Epithelial cell of prostate (primary cell): ENCODE results near the gene PSG2.
"Not testable (repeated sequence)": the region's sequence is repeated elsewhere in the genome, so short reads cannot be mapped to it uniquely, and the experiment has no call there.

Experiments used
- DNase-seq: peaks from one replicate; pipeline ENCODE4 v3.0.0-alpha.2; 2011; ENCODE audit warnings: low read depth, low spot score
- H3K27ac ChIP-seq: fragments of 450-650 bp; 2 replicates; pipeline ENCODE4 v1.5.1; 2017; ENCODE audit warnings: mild to moderate bottlenecking

Gene PSG2

GRCh38 chr19:43082601-43083000, at the start of gene PSG2:
Gene PSG2 (minus strand): TSS chr19:43082701. CDS start chr19:43082569, 132 bp downstream.
- not testable (repeated sequence) for H3K27ac ChIP-seq

GRCh38 chr19:43131281-43131842, 48.9 kb upstream of the PSG2 start:
- not testable (repeated sequence) for H3K27ac ChIP-seq, DNase-seq

More at GRCh38 chr19:43082601-43083000, at the start of gene PSG2:
- not testable (repeated sequence) for DNase-seq

- peak overlapping the region; percentile 85 for H3K27ac ChIP-seq
- DNase-seq: peak; percentile 73
Observed at GRCh38 chr19:43129197-43129596, 46.7 kb upstream of the PSG2 start.

GRCh38 chr19:43127336-43127735, 44.8 kb upstream of the PSG2 start:
- peak; percentile 70 for DNase-seq

DNA sequence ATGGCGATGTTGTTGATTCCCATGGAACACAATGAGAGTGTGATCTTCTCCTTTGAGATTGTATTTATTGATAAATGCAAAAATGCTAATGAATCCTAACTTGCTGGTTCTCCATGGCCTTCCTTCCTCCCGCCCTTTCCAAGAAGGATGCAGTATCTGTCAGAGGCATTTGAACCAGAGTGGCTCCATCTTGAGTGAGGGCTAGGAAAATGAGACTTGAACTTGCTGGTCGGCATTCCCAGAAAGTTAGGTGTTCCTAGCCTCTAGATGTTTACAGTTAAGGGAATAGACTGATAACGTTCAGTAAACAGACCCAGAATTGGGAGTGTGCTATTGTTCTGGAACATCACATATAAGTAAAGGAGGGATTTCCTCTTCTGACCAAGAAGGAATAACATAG, 44.2 kb upstream of the PSG2 start:
- H3K27ac ChIP-seq: peak overlapping the region; percentile 85
- DNase-seq: no peak

More at GRCh38 chr19:43127336-43127735, 44.8 kb upstream of the PSG2 start:
- H3K27ac ChIP-seq: peak overlapping the region; percentile 85

DNA sequence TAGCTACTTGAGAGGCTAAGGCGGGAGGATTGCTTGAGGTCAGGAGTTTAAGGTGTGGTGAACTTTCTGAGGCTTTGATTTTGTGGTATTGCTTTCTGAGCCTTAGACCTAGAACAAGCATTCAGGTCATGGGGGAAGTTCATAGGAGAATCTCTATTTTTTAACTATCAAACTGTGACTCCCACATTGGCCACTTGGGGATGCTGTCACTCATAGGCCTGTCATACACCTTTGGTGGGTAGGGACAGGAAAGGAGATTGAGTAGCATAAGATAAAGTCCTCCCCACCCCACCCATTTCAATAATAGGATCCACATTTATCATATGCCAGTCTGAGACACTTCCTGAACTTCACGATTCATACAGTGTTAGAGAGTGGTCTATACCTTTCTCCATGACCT, 41.9 kb upstream of the PSG2 start:
- DNase-seq: no peak
- no peak overlapping the region for H3K27ac ChIP-seq

- peak overlapping the region; percentile 69 for H3K27ac ChIP-seq
- DNase-seq: peak; percentile 29
Observed at GRCh38 chr19:43120433-43121026, 38.0 kb upstream of the PSG2 start.

DNA sequence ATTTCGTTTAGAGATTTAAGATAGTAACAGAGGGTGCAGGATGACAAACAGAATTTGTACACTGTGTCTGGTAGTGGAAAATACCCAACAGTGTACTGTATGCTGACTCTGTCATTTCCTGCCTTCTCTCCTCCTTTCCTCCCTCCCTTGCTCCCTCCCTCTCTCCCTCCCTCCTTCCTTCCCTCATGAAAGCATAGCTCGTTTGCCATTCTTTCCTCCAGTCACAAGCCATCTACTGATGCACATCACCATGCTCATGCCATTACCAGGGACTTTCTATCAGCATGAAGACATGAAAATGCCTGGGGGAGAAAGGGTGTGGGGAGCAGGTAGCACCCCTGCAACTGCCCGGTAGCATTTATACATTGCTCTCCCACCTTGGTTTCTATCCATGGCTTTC, 37.0 kb upstream of the PSG2 start:
- not testable (repeated sequence) for DNase-seq
- peak overlapping the region; percentile 69 for H3K27ac ChIP-seq

DNA sequence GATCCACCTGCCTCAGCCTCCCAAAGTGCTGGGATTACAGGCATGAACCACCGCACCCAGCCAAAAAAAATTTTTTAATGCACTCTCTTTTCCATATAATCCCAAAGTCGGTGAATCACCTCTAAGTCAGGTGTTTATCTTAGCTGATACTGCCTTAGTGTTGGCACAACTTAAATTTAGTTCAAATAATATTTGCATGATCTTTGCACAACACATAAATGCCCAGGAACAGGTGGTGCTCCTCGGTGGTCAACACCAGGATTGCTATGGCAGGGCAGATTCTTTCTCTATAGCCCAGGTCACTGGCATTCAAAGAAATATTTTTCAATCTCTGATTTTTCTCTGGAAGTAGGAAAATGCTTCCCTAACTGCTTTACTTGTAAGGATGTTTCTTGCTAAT, 33.9 kb upstream of the PSG2 start:
- DNase-seq, H3K27ac ChIP-seq: not testable (repeated sequence)

GRCh38 chr19:43115548-43115947, 33.0 kb upstream of the PSG2 start:
- DNase-seq, H3K27ac ChIP-seq: not testable (repeated sequence)

DNA sequence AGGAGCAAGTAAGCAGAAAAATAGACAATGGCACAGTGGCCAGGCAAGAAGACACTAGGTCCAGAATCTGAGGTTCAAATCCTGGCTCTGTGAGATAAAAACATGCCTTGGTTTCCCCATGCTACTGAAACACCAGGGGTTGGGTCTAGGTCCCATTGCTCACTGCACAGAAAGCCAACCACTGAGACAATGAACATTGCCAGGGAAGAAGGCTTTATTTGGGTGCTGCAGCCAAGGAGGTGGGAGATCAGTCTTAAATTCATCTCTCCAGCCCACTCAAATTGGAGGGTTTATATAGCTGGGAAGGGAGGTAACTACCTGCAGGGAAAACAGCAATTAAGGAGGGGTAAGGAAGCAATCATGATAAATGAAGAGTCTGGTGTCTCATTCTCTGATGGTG, 32.6 kb upstream of the PSG2 start:
- not testable (repeated sequence) for DNase-seq

GRCh38 chr19:43114626-43115025, 32.1 kb upstream of the PSG2 start:
- DNase-seq, H3K27ac ChIP-seq: not testable (repeated sequence)

More for the DNA sequence above, 32.6 kb upstream of the PSG2 start:
- not testable (repeated sequence) for H3K27ac ChIP-seq

- not testable (repeated sequence) for H3K27ac ChIP-seq, DNase-seq
Observed at GRCh38 chr19:43107401-43107800, 24.9 kb upstream of the PSG2 start.

DNA sequence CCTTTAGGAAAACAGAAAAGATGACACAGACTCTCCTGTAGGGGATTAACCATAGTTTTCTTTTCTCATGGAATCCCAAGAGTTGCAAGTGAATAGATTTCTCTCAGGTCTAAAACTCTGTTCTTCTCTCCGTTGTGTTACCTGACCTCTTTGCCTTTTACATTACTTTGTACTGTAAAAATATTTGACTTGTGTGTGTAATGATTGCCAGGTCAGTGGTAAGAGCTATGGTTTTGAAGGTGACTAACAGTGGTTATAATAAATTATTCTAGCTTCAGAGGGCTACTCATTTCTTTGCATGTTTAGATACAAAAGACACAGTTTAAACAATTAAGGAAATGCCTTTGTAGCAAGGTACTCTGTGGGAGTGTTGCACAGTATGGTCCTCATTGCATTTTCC, 23.0 kb upstream of the PSG2 start:
- DNase-seq: no peak
- no peak overlapping the region for H3K27ac ChIP-seq

- not testable (repeated sequence) for DNase-seq
Observed at GRCh38 chr19:43104215-43104850, 21.8 kb upstream of the PSG2 start.

DNA sequence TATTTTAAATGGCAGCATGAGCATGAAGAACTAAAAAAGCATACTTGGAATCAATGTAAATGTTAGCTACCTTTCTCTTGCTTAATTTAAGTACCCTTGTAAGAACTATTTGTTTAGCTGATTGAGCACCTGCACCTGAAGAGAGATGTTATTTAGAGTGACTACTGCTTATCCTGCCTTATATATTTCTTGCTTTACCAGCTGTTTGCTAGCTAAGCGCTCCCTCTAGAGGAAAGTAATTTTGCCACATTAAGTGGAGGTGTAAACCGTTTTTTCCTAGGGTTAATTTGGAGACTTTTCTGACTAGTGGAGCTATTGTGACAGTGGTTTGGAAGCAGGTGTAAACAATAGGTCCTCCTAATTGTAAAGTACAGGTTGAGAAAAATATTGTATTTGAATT, 19.4 kb upstream of the PSG2 start:
- no peak for DNase-seq
- H3K27ac ChIP-seq: no peak overlapping the region

More at GRCh38 chr19:43104215-43104850, 21.8 kb upstream of the PSG2 start:
- not testable (repeated sequence) for H3K27ac ChIP-seq

DNA sequence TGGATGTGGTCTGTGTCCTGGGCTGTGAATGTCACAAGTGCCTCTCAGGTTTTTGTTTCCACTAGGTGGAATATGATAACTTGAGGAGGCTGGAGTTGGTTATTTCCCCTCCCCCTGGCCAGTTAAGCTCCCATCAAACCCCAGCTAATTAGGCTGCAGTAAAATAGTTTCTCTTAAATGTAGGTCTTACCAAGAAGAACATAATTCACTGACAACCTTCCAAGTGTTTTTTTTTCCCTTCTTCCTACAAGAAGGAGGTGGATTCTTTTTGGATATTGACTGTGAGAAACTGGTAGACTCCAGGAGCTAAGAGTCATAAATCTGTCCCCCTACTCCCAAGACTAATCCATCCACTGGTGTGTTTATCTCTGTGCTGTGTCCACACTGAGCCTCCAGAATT, 15.9 kb upstream of the PSG2 start:
- DNase-seq, H3K27ac ChIP-seq: not testable (repeated sequence)

DNA sequence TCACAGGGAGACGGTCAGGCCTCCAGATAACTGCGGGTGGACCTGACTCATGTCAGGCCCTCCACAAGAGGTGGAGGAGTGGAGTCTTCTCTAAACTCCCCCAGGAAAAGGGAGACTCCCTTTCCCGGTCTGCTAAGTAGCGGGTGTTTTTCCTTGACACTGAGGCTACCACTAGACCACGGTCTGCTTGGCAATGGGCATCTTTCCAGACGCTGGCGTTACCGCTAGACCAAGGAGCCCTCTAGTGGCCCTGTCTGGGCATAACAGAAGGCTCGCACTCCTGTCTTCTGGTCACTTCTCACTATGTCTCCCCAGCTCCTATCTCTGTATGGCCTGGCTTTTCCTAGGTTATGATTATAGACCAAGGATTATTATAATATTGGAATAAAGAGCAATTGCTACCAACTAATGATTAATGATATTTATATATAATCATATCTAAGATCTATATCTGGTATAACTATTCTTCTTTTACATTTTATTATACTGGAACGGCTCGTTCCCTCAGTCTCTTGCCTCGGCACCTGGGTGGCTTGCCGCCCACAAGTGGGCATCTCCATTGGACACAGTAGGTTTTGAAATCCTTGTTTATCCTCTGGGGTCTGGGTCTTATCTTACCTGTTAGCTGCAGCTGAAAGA, 5.3 kb upstream of the PSG2 start:
- DNase-seq: not testable (repeated sequence)

GRCh38 chr19:43085796-43086530, 3.5 kb upstream of the PSG2 start:
- not testable (repeated sequence) for DNase-seq
- peak overlapping the region; percentile 25 for H3K27ac ChIP-seq

More for the DNA sequence above, 5.3 kb upstream of the PSG2 start:
- not testable (repeated sequence) for H3K27ac ChIP-seq

- not testable (repeated sequence) for DNase-seq, H3K27ac ChIP-seq
Observed at GRCh38 chr19:43084196-43084832, 1.8 kb upstream of the PSG2 start.
